ENCODE results near the gene SUPT3H. TPM values are rescaled to one million over a fixed set of nuclear protein-coding genes. Genes with fewer than 3 reads are reported as not detected.

The SUPT3H gene
- total and polyA plus RNA-seq, 2 experiments from 2014 or later, result 12.4 to 19.4 TPM

- Histone ChIP-seq H3K4me1 (ENCODE audit: low read depth) (no peaks in the 10 kb centered on the region), H3K27me3 (peaks cover 28% of the 10 kb centered on the region), H3K27ac (no peak overlapping the region), H3K36me3 (no peaks in the 10 kb centered on the region), H3K9me3 (ENCODE audit: low read depth) (no peaks in the 10 kb centered on the region), H3K4me3 (no peak overlapping the region)
- DNase-seq (ENCODE audit: low read depth in 1 of 2, low spot score in 1 of 2), result no peak
- no peak for TF ChIP-seq CTCF (IDR thresholded peaks at IDR 0.05; ENCODE audit: low read depth, low read length)
Observed at GRCh38 chr6:44787254-44787834, 590.4 kb downstream of the SUPT3H start.

GRCh38 chr6:44785130-44785529 is 592.6 kb downstream of the SUPT3H start:
- H3K4me3 ChIP-seq, result no peak overlapping the region
- TF ChIP-seq CTCF (IDR thresholded peaks at IDR 0.05; ENCODE audit: low read depth, low read length), result no peak

GRCh38 chr6:44784195-44784594 is 593.5 kb downstream of the SUPT3H start:
- Histone ChIP-seq H3K27ac (no peak overlapping the region), H3K36me3 (no peaks in the 10 kb centered on the region), H3K9me3 (ENCODE audit: low read depth) (no peaks in the 10 kb centered on the region), H3K27me3 (peaks cover 46% of the 10 kb centered on the region), H3K4me1 (ENCODE audit: low read depth) (no peaks in the 10 kb centered on the region), H3K4me3 (no peak overlapping the region)
- DNase-seq (ENCODE audit: low read depth in 1 of 2, low spot score in 1 of 2), result no peak
- TF ChIP-seq CTCF (IDR thresholded peaks at IDR 0.05; ENCODE audit: low read depth, low read length), result no peak

More at GRCh38 chr6:44785130-44785529, 592.6 kb downstream of the SUPT3H start:
- H3K9me3 ChIP-seq (ENCODE audit: low read depth), result no peaks in the 10 kb centered on the region
- H3K27ac ChIP-seq, result no peak overlapping the region
- no peak for DNase-seq (ENCODE audit: low read depth in 1 of 2, low spot score in 1 of 2)
- H3K4me1 ChIP-seq (ENCODE audit: low read depth), result no peaks in the 10 kb centered on the region
- no peaks in the 10 kb centered on the region for H3K36me3 ChIP-seq
- H3K27me3 ChIP-seq, result peaks cover 46% of the 10 kb centered on the region

- no peaks in the 10 kb centered on the region for H3K9me3 ChIP-seq (ENCODE audit: low read depth)
- H3K4me1 ChIP-seq (ENCODE audit: low read depth), result no peaks in the 10 kb centered on the region
- TF ChIP-seq CTCF (IDR thresholded peaks at IDR 0.05; ENCODE audit: low read depth, low read length), result no peak
- H3K27me3 ChIP-seq, result peaks cover 44% of the 10 kb centered on the region
- no peaks in the 10 kb centered on the region for H3K36me3 ChIP-seq
- no peak overlapping the region for H3K4me3 ChIP-seq
- H3K27ac ChIP-seq, result no peak overlapping the region
- no peak for DNase-seq (ENCODE audit: low read depth in 1 of 2, low spot score in 1 of 2)
Observed at GRCh38 chr6:44782892-44783291, 594.8 kb downstream of the SUPT3H start.

GRCh38 chr6:44781912-44782597 is 595.7 kb downstream of the SUPT3H start:
- Histone ChIP-seq H3K27ac (no peak overlapping the region), H3K4me1 (ENCODE audit: low read depth) (no peaks in the 10 kb centered on the region), H3K27me3 (peaks cover 39% of the 10 kb centered on the region), H3K9me3 (ENCODE audit: low read depth) (no peaks in the 10 kb centered on the region), H3K36me3 (no peaks in the 10 kb centered on the region), H3K4me3 (no peak overlapping the region)
- no peak for DNase-seq (ENCODE audit: low read depth in 1 of 2, low spot score in 1 of 2)
- no peak for TF ChIP-seq CTCF (IDR thresholded peaks at IDR 0.05; ENCODE audit: low read depth, low read length)
